HFFc6 (cell line): ENCODE measurements around the gene FJX1. TPM values are rescaled to one million over a fixed set of nuclear protein-coding genes. Genes with fewer than 3 reads are reported as not detected.
A peak's percentile ranks its signal among the peaks of the same experiment; 100 is the strongest.

ENCODE experiments used
- DNase-seq: peaks from one replicate; pipeline ENCODE4 v3.0.0-alpha.2; 2018
- H3K27ac Mint-ChIP-seq: 2 replicates; pipeline ENCODE4 v1.8.0; 2020; ENCODE audit warnings: mild to moderate bottlenecking, mixed read lengths
- H3K27me3 Mint-ChIP-seq: 2 replicates; pipeline ENCODE4 v1.8.0; 2021; ENCODE audit warnings: mild to moderate bottlenecking, moderate library complexity, mixed read lengths; ENCODE audit not compliant: insufficient read depth
- H3K36me3 Mint-ChIP-seq: 2 replicates; pipeline ENCODE4 v1.8.0; 2021; ENCODE audit warnings: low read depth, mixed read lengths
- H3K4me1 Mint-ChIP-seq: 2 replicates; pipeline ENCODE4 v1.8.0; 2020; ENCODE audit warnings: low read depth, mixed read lengths
- H3K4me3 Mint-ChIP-seq: 2 replicates; pipeline ENCODE4 v1.8.0; 2020; ENCODE audit warnings: mild to moderate bottlenecking, moderate library complexity, mixed read lengths
- H3K9me3 Mint-ChIP-seq: 2 replicates; pipeline ENCODE4 v1.8.0; 2020; ENCODE audit warnings: mild to moderate bottlenecking, mixed read lengths
- total RNA-seq, 6 experiments: library from RNA; stranded (reverse); fragmentation: NEBNext Ultra II Directional; extraction: Animal tissue kit (Norgen Biotek cat#: 25700); gene quantifications; 2 replicates in 1 of 6; 3 replicates in 5 of 6; pipeline ENCODE4 v1.2.3, GENCODE V29; 2021
- TF ChIP-seq, protein P1 (sequence below): fragments of 200-600 bp; sonication (generic); IDR thresholded peaks from 2 replicates; pipeline ENCODE4 v1.5.0; 2021; ENCODE audit warnings: antibody characterized with exemption, mild to moderate bottlenecking

FJX1 gene
- total RNA-seq, 6 experiments from 2014 or later, result 40.7 to 58.6 (median 46.8) TPM

DNA sequence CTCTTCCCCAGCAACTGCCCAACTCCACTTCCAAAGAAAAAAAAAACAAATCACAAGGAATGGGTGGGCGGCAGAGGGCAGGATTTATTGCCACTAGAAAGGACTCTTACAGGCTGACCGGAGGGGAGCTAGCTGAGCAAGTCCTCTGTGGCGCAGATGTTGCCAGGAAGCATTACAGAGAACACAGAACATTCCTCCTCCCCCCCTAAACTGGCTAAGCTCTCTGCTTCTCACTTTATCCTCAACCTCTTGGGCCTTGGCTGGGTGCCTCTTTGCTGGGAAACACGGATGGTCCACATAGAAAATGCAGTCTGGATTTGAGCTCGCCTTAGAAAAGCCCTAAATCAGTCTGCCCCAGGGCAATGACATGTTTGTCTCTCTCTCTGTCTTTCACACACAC lies 12.6 kb upstream of the FJX1 start:
- no peaks in the 10 kb centered on the region for H3K36me3 Mint-ChIP-seq
- TF ChIP-seq, protein P1, sequence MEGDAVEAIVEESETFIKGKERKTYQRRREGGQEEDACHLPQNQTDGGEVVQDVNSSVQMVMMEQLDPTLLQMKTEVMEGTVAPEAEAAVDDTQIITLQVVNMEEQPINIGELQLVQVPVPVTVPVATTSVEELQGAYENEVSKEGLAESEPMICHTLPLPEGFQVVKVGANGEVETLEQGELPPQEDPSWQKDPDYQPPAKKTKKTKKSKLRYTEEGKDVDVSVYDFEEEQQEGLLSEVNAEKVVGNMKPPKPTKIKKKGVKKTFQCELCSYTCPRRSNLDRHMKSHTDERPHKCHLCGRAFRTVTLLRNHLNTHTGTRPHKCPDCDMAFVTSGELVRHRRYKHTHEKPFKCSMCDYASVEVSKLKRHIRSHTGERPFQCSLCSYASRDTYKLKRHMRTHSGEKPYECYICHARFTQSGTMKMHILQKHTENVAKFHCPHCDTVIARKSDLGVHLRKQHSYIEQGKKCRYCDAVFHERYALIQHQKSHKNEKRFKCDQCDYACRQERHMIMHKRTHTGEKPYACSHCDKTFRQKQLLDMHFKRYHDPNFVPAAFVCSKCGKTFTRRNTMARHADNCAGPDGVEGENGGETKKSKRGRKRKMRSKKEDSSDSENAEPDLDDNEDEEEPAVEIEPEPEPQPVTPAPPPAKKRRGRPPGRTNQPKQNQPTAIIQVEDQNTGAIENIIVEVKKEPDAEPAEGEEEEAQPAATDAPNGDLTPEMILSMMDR, result no peak
- H3K27me3 Mint-ChIP-seq, result no peaks in the 10 kb centered on the region; the same call in none of the 2 replicates
- no peak overlapping the region for H3K4me3 Mint-ChIP-seq
- peak overlapping the region; percentile 4; the same call in 1 of the 2 replicates for H3K27ac Mint-ChIP-seq
- peak; percentile 19 for DNase-seq
- H3K4me1 Mint-ChIP-seq, result peaks cover 14% of the 10 kb centered on the region
- no peaks in the 10 kb centered on the region for H3K9me3 Mint-ChIP-seq

DNA sequence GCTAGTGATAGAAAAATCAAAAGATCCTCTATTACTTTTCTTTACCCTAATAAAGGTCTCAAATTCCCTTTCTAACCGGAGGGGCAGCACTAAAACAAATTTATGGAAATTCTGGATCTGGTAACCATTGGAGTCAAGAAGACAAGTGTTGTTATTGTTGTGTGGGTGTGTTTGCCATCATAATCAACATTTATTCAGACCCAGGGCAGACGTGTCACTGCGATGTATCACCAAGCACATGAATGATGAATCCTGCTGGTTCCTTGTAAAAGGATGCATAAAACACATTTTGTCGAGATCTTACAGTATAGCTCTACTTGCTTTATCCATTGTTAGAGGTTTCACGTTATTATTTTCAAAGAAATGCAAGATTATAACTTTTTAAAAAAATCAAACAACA lies 12.1 kb upstream of the FJX1 start:
- H3K4me3 Mint-ChIP-seq, result no peak overlapping the region
- H3K9me3 Mint-ChIP-seq, result no peaks in the 10 kb centered on the region
- no peaks in the 10 kb centered on the region; the same call in none of the 2 replicates for H3K27me3 Mint-ChIP-seq
- no peaks in the 10 kb centered on the region for H3K36me3 Mint-ChIP-seq
- DNase-seq, result no peak
- no peak overlapping the region for H3K27ac Mint-ChIP-seq
- peaks cover 14% of the 10 kb centered on the region for H3K4me1 Mint-ChIP-seq
- TF ChIP-seq, protein P1, result no peak

DNA sequence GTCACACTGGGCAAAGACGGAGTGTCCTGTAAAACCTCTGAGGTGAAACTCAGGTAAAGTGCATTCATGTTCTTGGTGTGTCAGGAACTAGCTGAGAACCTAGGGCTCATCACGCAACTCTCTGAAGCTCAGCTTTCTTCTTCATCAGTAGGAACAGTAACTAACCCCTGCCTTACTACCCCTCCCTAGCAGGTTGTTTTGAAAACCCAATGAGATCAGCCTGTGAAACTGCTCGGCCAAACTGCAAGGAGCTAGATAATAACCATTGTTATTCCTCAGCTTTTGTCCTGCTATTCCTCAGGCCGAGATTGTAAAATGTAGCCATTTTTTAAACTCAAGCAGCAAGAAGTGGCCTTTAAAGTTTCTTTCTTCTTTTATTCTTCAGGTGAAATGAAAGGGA lies 9.8 kb upstream of the FJX1 start:
- Mint-ChIP-seq H3K4me1 (peaks cover 14% of the 10 kb centered on the region), H3K9me3 (no peaks in the 10 kb centered on the region), H3K36me3 (no peaks in the 10 kb centered on the region), H3K27ac (no peak overlapping the region), H3K27me3 (no peaks in the 10 kb centered on the region; the same call in none of the 2 replicates), H3K4me3 (no peak overlapping the region)
- TF ChIP-seq, protein P1, result no peak
- DNase-seq, result no peak

DNA sequence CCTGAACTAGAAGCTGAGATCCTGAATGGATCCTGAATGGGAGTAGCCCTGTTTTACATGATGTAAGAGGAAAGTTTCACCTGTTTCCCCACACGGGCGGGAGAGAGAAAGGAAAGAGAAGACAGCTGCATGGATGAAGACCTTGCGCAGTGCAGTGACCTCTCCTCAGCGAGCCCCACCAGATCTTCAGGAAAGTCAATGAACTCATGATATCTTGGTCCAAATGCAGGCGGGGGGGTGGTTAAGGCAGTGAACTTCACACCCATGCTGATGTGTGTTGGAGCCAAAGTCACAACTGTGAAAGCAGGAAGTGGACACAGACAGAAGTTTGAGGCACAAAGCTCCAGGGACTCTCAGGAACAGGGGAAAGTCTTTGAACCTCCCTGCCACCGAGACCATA lies 8.6 kb upstream of the FJX1 start:
- no peaks in the 10 kb centered on the region for H3K36me3 Mint-ChIP-seq
- H3K4me3 Mint-ChIP-seq, result no peak overlapping the region
- H3K9me3 Mint-ChIP-seq, result no peaks in the 10 kb centered on the region
- no peaks in the 10 kb centered on the region; the same call in none of the 2 replicates for H3K27me3 Mint-ChIP-seq
- no peak overlapping the region for H3K27ac Mint-ChIP-seq
- DNase-seq, result no peak
- TF ChIP-seq, protein P1, result no peak
- peaks cover 14% of the 10 kb centered on the region for H3K4me1 Mint-ChIP-seq

DNA sequence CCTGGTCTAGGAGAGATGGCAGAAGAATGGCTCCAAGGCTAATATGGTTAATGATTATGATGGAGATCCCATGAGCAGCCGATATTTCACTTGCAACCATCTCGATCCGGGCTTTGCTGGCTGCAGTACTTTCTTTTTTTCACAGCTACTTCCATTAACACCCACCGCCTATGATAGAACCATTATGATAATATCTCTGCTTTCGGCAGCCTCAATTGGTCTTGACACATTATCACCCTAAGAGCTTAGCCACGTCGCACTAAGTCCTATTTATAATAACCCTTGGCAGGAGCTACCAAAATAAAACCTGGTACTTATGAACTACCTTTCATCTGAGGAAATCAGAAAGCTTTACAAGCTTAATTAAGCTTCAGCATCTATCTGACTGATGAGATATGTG lies 7.6 kb upstream of the FJX1 start:
- H3K4me1 Mint-ChIP-seq, result peaks cover 19% of the 10 kb centered on the region
- H3K4me3 Mint-ChIP-seq, result no peak overlapping the region
- no peaks in the 10 kb centered on the region for H3K36me3 Mint-ChIP-seq
- no peak for DNase-seq
- no peak overlapping the region for H3K27ac Mint-ChIP-seq
- no peaks in the 10 kb centered on the region; the same call in none of the 2 replicates for H3K27me3 Mint-ChIP-seq
- TF ChIP-seq, protein P1, result no peak
- H3K9me3 Mint-ChIP-seq, result no peaks in the 10 kb centered on the region

DNA sequence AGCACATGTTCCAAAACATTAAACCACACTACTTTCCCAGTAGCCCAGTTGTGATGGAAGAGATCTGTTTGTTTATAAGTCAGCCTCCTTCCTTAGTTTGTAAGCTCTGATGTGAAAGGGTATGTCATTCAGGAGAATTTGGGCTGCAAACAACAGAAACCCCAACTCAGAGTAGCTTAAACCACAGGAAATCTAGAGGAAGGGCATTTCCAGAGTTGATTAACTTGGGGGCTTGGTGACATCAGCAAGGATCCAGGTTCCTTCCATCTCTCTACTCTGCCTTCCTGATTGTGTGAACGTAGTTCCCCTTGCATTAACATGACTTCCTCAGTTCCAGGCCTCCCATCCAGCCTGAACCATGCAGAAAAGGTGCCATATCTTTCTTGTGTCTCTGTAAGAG lies 6.5 kb upstream of the FJX1 start:
- no peak overlapping the region for H3K27ac Mint-ChIP-seq
- no peaks in the 10 kb centered on the region; the same call in none of the 2 replicates for H3K27me3 Mint-ChIP-seq
- peaks cover 21% of the 10 kb centered on the region for H3K4me1 Mint-ChIP-seq
- TF ChIP-seq, protein P1, result no peak
- H3K4me3 Mint-ChIP-seq, result no peak overlapping the region
- H3K9me3 Mint-ChIP-seq, result no peaks in the 10 kb centered on the region
- no peak for DNase-seq
- H3K36me3 Mint-ChIP-seq, result no peaks in the 10 kb centered on the region
